HG03103 (cell line): Measurements from ENCODE around the gene TRPM6.

ENCODE experiments used
- ATAC-seq: cut with Tn5 transposase; IDR thresholded peaks from one replicate; pipeline ENCODE4 v1.9.1; 2021; ENCODE audit warnings: low read depth; ENCODE audit not compliant: unreplicated experiment

Gene TRPM6

DNA sequence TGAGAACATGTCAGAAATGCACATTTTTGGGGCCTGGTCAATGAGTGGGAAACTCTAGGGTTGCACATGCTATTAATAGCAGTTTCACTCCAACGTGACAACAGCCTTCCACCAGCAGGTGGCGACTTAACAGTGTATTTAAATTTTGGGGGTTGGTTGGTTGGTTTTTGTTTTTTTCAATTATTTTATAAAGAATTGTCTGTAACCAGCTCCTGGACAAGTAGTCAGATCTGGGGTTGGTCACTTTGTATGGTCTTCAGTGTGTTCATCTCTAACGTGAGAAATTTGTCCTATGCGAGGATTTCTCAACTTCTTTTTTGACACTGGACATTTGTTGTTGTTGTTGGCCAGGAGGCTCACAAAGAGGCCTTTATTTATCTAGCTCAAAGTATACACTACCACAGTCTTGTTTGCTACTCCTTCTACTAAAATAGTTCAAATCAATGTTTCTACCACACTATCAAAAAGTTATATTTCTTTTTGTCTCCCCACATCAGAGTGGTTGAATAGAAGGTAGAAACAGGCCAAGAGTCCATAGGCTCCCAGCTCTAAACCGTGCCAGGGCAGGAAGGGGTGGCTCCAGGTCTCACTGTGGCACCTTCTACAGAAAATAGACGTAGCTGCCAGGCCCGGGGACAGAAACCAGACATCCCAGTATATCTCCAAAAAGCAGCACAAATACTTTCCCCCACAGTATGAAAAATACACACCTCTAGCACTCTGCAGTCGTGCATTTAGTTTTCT is 110.4 kb downstream of the TRPM6 start:
- peak; percentile 59 for ATAC-seq

DNA sequence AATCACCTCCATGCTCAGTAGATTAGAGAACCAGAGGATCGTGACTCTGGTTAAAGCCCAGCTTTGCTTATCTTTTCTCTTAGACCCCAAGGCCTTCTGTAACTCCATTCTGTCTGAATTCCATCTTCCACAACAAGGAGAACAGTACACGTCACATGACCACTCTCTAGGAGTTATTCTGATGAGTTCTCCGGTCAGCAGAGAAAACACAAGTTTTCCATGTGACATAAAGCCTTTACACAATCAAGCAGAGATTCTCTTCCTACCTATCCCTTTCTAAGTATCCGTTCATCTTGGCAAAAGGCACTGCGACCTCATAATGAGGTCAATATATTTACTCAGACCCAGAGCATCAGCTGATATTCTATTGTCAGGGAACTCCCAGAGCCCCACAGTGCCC is 112.3 kb downstream of the TRPM6 start:
- ATAC-seq, result no peak

DNA sequence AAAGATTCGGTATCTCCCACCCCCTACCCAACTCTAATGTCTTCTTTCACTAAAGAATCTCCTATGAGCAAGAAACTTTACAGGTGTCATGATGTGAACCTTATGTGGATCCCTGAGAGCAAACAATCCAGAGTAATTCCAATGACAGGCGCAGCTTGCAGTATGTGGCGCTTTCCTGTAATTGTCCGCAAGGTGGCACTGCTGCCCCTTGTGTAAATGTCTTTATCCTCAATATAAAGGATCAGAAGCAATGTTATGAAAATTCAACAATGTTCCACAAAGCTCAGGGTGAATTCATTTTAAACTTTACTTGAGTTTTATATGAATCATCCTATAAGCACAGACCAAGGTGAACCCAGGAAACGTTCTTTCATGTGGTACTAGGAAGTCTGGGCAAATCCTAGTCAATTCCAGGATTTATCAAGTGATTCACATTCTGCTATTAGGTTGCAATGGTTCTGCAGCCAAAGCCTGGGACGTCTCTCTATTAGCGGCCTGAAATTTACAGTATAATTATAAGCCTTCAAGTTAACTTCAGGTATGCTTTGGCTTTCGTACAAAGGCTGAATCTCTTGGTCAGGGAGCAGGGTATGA is 113.7 kb downstream of the TRPM6 start:
- ATAC-seq, result peak; percentile 42

DNA sequence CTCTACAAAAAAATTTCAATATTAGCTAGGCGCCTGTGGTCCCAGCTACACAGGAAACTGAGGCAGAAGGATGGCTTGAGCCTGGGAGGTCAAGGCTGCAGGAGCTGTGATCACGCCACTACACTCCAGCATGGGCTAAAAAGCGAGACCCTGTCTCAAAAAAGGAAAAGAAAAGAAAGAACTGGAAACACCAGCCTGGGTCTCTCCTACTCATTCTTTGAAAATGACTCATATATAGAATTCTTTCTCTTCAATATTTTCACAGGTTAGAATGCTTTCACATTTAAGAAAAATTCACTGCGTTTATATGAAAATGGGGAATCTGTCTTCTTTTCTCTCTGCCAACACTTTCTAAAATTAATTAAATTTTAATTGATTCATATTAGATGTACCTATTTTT is 115.6 kb downstream of the TRPM6 start:
- peak; percentile 45 for ATAC-seq

DNA sequence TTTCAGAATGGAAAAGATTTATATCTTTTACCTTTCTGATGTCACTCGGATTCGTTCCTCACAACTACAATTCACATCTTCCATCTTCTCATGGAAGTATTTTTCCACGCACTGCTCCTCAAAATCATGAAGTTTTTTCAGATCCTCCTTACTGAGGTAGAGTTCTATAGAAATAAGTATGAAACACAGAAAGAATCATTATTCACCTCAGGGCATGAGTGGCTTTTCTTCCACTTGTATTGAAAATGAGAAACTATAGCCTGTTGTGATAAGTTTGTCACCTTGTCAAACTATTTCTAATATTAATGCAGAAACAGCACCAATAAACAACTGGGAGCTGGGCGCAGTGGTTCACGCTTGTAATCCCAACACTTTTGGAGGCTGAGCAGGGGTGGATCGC is 116.0 kb downstream of the TRPM6 start:
- no peak for ATAC-seq

DNA sequence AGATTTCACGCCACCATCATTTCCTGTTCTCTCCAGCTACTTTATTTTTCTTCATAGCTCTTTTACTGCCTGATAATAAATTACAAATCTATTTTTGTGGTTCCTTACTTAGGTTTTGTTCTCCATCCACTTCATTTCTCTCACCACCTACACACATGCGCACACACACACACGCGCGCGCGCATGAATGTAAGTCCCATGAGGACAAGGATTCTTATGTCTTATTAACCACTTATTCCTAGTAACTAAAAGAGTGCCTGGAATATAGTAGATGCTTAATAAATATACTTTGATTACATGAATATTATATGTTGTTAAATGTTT is 116.5 kb downstream of the TRPM6 start:
- ATAC-seq, result no peak

DNA sequence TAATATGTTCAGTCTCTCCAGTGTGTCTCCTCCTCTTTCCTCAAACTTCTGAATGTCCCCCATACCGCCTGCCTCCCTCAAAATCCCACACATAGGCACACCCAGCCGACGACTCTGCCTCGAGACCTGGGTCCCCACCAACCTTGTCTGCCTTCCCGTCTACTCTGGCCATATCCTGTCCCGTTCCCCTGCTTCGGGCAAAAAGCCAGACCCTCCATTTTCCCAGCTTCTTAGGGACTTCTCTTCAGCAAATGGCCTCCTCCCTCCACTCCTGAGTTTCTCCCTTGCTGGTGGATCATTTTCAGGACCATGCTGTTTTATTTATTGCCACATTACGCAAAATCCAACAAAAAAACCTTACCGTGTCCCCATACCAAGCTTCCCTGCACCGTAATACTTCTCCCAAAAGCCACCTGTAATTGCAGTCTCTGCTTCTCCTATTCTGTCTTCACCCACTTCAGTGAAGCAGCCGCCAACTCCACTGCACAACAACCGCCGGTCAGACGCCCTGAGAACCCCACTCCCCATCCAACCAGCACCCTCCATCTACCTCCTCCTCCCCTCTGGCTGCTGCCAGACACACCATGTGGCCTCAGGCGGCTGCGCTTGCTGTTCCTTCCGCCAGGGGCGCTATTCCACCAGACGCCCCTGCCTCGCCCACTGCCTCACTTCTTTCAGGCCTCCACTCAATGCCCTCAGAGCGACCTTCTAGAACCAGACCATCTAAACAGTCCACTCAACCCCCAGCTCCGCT is 117.0 kb downstream of the TRPM6 start:
- ATAC-seq, result peak; percentile 61

DNA sequence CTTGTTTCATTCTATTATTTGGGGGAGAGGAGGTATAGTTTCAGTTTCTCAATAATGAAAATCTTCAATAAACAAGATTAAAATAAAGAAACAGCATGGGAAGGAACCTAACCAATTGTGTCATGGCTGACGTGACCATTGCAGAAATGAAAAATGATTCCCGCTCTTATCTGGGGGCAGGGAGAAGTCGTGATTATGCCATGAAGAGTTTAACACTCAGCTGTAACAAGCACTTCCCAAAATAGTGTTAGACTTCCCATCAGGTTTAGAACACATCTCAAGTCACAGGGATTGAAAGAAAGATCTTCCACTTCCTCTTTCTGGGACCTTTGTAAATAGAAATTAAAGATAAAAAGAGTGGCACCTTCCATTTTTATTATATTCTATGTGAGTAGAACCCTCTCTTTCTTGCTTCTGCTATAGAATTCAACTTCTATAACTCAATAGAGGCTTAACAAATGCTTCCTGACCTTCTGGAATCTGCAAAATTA is 122.2 kb downstream of the TRPM6 start:
- no peak for ATAC-seq

DNA sequence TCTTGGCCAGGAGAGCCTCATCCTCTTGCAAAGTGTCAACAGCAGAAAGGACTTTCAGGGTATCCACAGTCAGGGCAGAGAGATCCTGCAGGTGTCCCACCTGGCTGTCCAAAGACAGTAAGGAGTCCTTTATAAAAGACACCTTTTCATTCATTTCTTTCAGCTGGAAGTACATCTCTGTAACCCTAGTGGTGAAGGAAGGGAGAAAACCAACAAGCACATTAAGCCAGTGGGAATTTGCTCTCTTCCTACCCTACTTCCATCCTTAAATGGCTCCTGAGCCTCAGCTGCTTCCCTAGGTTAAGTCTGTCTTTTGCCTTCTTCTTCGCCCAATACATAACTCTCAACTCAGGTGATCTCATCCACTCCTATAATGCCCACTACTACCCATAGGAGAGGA is 124.8 kb downstream of the TRPM6 start:
- no peak for ATAC-seq

DNA sequence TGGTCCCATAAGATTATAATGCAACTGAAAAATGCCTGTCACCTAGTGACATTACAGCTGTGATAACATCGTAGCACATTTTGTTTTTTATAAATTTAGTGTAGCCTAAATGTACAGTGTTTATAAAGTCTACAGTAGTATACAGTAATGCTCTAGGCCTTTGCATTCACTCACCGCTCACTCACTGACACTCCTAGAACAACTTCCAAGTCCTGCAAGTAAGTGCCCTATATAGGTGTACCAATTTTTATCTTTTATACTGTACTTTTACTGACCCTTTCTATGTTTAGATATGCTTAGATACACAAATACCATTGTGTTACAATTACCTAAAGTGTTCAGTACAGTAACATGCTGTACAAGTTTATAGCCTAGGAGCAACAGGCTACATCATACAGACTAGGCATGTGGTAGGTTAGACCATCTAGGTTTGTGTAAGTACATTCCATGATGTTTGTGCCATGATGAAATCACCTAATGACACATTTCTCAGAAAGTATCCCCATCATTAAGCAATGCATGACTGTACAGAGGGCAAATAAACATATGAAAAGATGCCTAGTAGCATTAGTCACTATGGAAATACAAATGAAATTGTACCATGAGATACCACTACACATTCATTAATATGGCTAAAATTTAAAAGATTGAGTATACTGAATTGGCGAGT is 127.6 kb downstream of the TRPM6 start:
- no peak for ATAC-seq

DNA sequence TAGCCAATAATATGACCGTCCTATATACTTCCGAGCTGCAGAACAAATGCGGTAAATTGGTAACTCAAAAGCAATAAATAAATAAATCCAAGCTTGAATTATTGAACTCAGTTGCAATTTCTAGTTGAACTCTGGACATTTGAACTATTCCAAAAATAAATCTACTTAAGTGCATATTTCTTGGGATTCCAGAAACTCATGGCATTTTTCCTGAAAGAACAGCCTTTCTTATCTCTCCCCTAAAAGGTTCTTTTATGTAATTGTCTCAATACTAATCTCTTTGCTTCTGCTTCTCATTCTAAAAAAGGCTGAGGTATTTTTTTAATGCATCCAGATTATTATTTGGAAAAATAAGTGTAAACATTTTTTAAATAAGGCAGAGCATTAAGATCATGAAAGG is 131.7 kb downstream of the TRPM6 start:
- ATAC-seq, result no peak

DNA sequence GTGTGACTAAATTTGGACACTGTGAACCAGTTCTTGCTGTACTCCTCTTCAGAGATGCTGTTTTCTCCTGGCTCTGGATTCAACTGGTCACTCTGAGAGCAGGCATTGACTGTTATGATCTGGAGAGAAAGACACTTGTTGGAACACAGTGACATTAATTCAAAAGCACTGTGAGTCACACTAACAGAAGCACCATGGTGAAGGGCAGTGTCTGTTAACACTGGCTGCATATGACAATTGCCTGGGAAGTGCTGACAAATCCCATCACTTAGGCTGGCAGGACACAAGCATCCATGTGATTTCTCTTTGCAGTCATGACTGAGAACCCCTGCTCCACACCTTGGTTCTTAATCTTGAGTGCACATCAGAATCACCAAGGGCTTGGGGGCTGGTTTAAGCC is 132.4 kb downstream of the TRPM6 start:
- ATAC-seq, result no peak

DNA sequence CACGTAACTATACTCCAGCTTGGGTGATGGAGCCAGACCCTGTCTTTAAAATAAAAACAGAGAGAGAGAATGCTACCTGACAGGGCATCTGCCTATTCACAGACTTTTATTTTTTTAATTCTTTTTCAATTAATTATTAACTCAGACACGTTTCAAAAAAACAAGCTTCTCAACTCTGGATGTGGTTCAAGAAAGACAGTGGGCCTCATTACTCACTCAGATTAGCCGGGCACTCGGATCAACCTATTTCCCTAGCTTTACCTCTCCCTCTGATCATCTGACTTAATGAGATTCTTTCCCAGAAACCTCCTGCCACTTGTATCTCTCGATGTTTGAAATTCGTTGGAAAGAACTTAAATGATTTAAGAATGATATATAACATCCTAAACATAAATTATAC is 134.1 kb downstream of the TRPM6 start:
- no peak for ATAC-seq

DNA sequence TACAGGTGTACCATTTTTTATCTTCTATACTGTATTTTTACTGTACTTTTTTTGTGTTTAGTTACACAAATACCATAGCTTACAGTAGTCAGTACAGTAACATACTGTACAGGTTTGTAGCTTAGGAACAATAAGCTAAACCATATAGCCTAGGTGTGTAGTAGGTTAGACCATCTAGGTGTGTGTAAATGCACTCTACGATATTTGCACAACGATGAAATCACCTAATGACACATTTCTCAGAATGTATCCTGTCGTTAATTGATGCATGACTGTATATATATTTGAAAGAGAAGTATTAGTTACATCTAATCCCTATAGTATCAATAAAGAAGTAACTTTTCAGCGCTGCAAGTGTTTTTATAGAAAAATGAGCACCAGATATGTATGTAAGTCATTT is 138.8 kb downstream of the TRPM6 start:
- no peak for ATAC-seq

DNA sequence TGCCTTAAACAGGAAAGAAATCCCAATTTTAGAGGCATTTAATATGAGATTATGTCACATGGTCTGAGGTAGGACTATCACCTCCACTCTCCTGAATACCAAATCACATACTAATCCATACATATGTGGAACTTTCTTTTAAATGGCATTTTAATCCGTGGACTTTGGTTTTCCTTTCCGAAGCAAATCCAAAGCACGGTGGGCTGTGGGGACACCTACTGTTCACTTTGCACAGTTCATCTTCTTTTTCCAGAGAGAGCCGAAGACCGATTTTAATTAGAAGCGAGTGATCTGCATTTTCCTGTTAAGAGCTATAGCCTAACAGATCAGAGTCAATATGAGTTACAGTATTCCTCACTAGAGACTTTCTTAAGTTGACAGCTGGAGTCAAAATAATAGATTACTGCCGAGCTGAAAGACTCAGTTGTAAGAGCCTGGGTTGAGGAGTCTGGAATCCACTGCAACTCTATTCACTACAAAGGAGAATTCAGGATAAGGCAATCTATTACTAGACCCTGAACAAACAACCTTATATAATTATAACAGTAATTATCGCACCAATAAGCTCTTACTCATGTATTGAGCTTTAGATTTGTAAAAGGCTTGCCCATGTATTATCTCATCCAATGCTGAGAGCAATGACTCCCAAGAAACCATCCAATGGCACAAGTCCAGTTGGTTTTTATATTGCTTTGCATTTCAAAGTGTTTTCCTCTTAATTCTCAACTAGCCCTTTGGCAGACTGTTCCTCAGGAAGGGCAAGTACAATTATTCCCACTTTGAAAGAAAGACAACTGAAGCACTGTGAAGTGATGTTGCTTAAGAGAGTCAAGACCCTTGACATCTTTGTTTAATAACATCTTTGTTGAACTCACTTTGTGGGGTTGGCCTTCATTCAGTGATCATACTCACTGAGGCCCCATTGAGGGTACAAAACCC is 144.7 kb downstream of the TRPM6 start:
- ATAC-seq, result peak; percentile 66

DNA sequence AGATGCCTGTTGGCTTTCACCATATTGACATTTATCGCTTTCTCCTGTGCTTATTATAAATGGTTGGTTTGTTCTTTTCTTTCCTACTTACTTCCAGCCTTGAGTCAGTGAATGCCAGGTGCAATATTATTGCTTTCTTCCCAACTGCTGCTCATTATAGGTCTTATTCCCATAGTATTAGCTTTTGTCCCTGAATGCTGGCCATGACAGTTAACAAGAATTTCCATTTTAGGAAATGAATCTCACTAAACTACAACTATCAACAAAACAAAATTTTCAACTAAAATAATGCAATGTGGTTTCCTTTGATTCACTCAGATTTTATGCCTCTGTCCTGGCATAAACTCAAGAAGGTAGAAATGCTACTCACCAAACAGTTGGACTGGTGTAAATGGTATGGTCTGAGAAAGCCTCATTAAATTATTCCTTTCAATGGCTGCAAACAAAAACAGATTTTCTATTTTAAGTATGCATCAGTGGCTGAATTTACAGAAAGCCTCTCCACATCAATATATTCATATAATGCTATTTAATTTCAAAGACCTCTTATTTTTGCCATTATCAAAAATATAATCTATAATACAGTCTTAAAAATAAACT is 145.4 kb downstream of the TRPM6 start:
- ATAC-seq, result no peak

DNA sequence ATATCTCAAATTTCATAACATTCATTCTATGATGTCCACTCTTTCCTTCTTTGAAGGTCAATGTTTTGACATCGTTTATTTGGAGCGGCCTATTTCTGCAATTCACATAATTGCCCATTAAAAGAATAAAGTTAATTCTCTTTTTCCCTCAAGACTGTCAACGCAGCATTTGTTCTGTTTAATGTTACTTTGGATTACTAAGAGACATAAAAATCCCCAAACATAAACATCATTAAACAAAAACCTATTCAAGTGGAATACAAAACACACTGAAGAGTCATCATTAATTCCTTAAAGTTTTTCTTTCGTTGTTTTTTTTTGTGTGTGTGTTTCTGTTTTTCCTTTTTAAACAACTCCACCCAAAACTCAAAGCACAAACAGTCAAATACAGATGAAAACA is 151.1 kb downstream of the TRPM6 start:
- no peak for ATAC-seq

DNA sequence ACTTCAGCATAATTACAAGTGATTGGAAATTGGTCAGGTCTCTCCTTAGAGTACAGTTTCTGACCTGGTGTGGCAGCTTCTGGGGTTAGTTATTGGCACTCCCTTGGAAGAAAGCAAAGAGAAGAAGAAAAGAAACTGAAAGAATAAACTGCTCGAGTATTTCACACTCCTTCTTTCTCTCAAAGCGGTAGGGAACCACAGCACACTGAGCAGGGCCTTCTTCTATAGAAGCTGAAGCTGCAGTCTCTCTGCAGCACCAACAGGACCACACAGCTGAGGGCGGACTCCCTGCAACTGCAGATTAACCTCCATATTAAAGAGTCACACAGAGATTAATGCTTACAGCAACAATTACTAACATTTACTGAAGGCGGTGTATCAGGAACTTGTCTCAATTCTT is 152.0 kb downstream of the TRPM6 start:
- ATAC-seq, result no peak

DNA sequence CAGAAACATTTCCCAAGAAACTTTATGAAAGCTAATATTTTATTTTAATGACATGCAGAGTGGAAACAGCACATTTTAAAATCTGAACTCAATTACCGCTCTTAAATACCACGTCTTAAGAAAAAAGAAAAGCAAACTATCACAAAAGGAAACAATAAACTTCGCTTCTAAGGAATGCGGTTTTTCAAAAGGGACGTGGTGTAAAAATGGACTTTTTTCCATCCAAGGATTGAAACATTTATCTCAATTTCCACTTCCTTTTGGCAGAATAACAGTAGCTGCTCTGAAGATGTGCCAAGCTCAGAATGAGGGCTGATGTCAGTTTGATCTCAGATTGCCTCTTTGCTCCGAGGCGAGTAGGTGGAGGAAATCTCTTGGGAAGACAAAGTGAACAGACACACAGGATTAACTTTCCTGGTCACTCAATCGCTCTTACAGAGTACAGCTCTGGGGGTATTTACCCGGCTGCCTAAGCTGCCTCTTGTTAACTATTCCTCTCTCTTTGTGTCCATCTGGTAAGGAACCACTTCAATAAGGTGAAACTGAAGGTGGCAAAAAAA is 158.5 kb downstream of the TRPM6 start:
- no peak for ATAC-seq

DNA sequence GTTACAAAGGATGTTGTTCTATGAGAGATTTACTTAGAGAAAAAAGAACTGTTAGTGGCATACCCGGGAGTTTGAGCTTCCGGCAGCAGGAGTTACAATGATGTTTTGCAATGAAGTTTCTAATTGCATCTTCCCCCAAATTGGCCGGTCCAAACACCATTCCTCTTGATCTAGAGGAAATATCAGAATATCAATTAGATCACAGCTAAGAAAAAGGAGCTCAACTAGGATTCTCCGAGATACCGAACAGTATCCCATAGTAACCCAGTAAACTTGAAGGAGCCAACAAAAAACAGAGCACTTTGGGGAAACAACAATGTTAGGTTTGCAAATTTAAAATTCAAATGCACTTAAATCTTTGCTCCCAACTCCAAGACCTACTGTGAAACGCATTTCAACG is 159.5 kb downstream of the TRPM6 start:
- no peak for ATAC-seq
